Parathyroid adenoma (tissue), 2 donors: ENCODE data around the gene COX5B.
A peak's percentile ranks its signal among the peaks of the same experiment; 100 is the strongest.

Source experiments
- H2AFZ ChIP-seq: fragments of 300-600 bp; sonication (generic); one replicate; pipeline ENCODE4 v1.7.0; 2017; ENCODE audit warnings: antibody characterized with exemption, mild to moderate bottlenecking
- H3K27ac ChIP-seq: fragments of 300-600 bp; sonication (generic); one replicate; pipeline ENCODE4 v1.7.0; 2017
- H3K27me3 ChIP-seq: fragments of 300-600 bp; sonication (generic); one replicate; pipeline ENCODE4 v1.7.0; 2017; ENCODE audit warnings: low read length; ENCODE audit not compliant: control insufficient read depth, insufficient read depth
- H3K36me3 ChIP-seq: fragments of 300-600 bp; sonication (generic); one replicate; pipeline ENCODE4 v1.7.0; 2017; ENCODE audit warnings: low read length; ENCODE audit not compliant: control insufficient read depth, insufficient read depth
- H3K4me1 ChIP-seq: fragments of 300-600 bp; sonication (generic); one replicate; pipeline ENCODE4 v1.7.0; 2017; ENCODE audit warnings: control low read depth
- H3K4me2 ChIP-seq: fragments of 300-600 bp; sonication (generic); one replicate; pipeline ENCODE4 v1.7.0; 2017; ENCODE audit warnings: low read length
- H3K4me3 ChIP-seq: fragments of 300-600 bp; sonication (generic); one replicate; pipeline ENCODE4 v1.7.0; 2017; ENCODE audit warnings: low read depth, low read length
- H3K79me2 ChIP-seq: fragments of 300-600 bp; sonication (generic); one replicate; pipeline ENCODE4 v1.7.0; 2017; ENCODE audit warnings: control low read depth
- H3K9ac ChIP-seq: fragments of 300-600 bp; sonication (generic); one replicate; pipeline ENCODE4 v1.7.0; 2017; ENCODE audit warnings: mild to moderate bottlenecking
- H3K9me3 ChIP-seq: fragments of 300-600 bp; sonication (generic); one replicate; pipeline ENCODE4 v1.7.0; 2017; ENCODE audit warnings: low read length; ENCODE audit not compliant: control insufficient read depth
- TF ChIP-seq, protein P1 (sequence below): fragments of 300-600 bp; sonication (generic); IDR thresholded peaks from one replicate; pipeline ENCODE4 v1.7.0; 2017; ENCODE audit warnings: antibody characterized with exemption, mild to moderate bottlenecking
- donor health status: primary hyperparathyroidism.

The COX5B gene

DNA sequence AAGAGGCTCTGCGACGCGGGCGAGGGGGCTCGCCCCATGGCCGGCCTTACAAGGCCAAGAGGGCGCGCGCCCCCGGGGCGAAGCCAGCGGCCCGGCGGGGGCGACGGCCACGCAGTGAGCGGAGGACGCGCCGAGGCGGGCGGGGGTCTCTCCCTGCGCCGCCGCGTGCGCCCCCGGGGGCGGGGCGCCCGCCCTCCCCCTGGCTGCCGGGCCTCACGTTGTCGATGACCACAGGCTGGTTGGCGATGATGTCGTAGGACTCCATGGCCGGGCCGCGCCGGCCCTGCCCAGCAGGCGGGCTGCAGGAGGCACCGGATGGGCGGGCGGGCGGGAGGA is 17.7 kb downstream of the COX5B start:
- no peaks in the 10 kb centered on the region for H3K36me3 ChIP-seq
- H3K4me2 ChIP-seq = peak overlapping the region; percentile 91
- H3K79me2 ChIP-seq = no peaks in the 10 kb centered on the region
- peaks cover 8% of the 10 kb centered on the region for H3K4me1 ChIP-seq
- H3K9me3 ChIP-seq = no peaks in the 10 kb centered on the region
- H3K27ac ChIP-seq = peak overlapping the region; percentile 69
- H3K27me3 ChIP-seq = no peaks in the 10 kb centered on the region
- peak overlapping the region; percentile 89 for H2AFZ ChIP-seq
- peak overlapping the region; percentile 81 for H3K4me3 ChIP-seq
- H3K9ac ChIP-seq = peak overlapping the region; percentile 43
- TF ChIP-seq, protein P1, sequence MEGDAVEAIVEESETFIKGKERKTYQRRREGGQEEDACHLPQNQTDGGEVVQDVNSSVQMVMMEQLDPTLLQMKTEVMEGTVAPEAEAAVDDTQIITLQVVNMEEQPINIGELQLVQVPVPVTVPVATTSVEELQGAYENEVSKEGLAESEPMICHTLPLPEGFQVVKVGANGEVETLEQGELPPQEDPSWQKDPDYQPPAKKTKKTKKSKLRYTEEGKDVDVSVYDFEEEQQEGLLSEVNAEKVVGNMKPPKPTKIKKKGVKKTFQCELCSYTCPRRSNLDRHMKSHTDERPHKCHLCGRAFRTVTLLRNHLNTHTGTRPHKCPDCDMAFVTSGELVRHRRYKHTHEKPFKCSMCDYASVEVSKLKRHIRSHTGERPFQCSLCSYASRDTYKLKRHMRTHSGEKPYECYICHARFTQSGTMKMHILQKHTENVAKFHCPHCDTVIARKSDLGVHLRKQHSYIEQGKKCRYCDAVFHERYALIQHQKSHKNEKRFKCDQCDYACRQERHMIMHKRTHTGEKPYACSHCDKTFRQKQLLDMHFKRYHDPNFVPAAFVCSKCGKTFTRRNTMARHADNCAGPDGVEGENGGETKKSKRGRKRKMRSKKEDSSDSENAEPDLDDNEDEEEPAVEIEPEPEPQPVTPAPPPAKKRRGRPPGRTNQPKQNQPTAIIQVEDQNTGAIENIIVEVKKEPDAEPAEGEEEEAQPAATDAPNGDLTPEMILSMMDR = no peak

DNA sequence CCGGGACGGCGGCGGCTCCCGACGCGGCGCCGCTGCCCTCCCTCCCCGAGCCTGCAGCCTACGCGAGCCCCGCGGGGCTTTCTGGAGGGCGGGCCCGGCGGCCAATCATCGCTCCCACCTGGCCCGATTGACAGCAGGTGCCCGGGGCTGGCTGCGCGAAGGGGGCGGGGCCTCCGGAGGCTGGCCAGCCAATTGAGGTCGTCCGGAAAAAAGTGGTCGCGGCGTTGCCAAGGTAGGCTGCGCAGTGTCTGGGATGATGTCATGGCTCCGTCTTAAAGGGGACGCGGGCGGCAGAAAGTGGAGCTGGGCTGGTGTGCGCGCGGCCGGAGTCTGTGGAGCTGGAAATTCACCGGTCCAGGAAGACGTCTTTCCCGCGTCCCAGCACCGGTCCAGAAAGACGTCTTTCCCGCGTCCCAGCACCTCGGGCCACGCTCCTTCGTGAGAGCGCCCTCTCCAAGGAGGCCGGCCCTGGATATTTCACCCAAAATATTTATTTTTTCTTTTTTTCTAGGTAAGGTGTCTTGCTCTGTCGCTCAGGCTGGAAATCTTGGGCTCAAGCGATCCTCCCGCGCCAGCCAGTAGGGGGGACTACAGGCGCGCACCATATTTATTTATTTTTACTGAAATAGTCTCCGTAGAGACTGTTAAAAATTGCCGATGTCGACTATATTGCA is 18.2 kb downstream of the COX5B start, which contains the start of gene ACTR1B:
ACTR1B (minus strand) TSS at position 83 of the 674 bp plus-strand sequence. CDS start 154 bp downstream, outside the sequence.
- Histone ChIP-seq H3K27me3 (no peaks in the 10 kb centered on the region), H3K4me2 (peak within 1 kb of the TSS; percentile 91), H3K9me3 (no peaks in the 10 kb centered on the region), H3K79me2 (no peaks in the 10 kb centered on the region), H3K4me1 (peaks cover 8% of the 10 kb centered on the region), H3K9ac (peak within 1 kb of the TSS; percentile 43), H3K27ac (peak within 1 kb of the TSS; percentile 85), H2AFZ (peak within 1 kb of the TSS; percentile 89), H3K36me3 (no peaks in the 10 kb centered on the region), H3K4me3 (peak within 1 kb of the TSS; percentile 81)
- TF ChIP-seq, protein P1 = peak; percentile 84

DNA sequence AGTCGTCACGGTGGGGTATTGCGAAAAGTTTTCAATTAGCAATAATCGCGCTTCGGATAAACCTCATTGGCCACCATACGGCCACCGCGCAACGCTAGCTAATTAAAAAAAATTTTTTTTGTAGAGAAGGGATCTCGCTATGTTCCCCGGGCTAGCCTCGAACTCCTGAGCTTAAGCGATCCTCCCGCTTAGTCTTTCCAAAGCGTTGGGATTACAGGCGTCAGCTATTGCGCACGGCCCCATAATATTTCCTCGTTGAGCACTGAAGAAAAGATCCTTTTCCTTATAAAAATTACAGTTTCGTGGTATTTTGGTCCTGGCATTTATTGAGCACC is 18.7 kb downstream of the COX5B start:
- Histone ChIP-seq H3K79me2 (no peaks in the 10 kb centered on the region), H3K36me3 (no peaks in the 10 kb centered on the region)

DNA sequence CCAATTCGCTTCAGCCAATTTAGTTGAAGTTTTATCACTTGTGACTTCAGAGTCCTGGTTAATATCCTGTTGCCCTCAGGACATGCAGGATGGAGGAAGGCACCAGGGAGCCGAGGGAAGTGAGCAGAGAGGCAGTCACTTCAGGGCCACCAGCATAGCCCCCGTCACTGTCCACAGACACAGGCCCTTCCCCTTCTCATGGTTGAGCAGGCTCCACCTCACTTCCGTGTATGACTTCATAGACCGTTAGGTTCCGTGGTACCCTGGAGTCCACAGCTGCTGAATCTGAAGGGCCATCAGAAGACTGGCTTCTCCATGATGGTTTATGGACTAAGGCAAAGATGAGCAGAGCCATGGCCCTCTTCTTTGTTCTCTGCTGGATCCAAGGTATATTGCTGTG is 23.6 kb downstream of the COX5B start, which contains the start of gene C2orf92:
C2orf92 (plus strand) TSS at position 266 of the 400 bp plus-strand sequence; CDS start at position 342, 76 bp downstream.
- Histone ChIP-seq H3K36me3 (no peaks in the 10 kb centered on the region), H3K27me3 (no peaks in the 10 kb centered on the region), H3K4me2 (no peak within 1 kb of the TSS), H3K4me1 (no peaks in the 10 kb centered on the region), H2AFZ (no peak within 1 kb of the TSS), H3K27ac (no peak within 1 kb of the TSS), H3K9me3 (no peaks in the 10 kb centered on the region), H3K4me3 (no peak within 1 kb of the TSS), H3K9ac (no peak within 1 kb of the TSS), H3K79me2 (no peaks in the 10 kb centered on the region)
- TF ChIP-seq, protein P1 = no peak

More for the DNA sequence above, 18.7 kb downstream of the COX5B start:
- Histone ChIP-seq H3K27me3 (no peaks in the 10 kb centered on the region), H3K27ac (peak overlapping the region; percentile 85), H3K9me3 (no peaks in the 10 kb centered on the region), H3K4me3 (peak overlapping the region; percentile 67), H2AFZ (peak overlapping the region; percentile 74), H3K4me1 (peaks cover 8% of the 10 kb centered on the region), H3K4me2 (peak overlapping the region; percentile 68), H3K9ac (no peak overlapping the region)
- TF ChIP-seq, protein P1 = no peak

DNA sequence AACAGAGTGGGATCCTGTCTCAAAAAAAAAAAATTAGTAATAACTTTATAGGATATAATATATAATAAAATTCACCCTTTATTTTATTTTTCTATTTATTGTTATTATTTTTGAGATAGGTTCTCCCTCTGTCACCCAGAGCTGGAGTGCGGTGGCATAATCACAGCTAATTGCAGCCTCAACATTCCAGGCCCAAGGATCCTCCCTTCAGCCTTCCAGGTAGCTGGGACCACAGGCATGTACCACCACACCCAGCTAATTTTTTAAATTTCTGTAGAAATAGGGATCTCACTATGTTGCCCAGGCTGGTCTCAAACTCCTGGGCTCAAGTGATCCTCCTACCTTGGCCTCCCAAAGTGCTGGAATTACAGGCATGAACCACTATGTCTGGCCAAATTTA is 24.6 kb downstream of the COX5B start:
- Histone ChIP-seq H3K79me2 (no peaks in the 10 kb centered on the region), H3K36me3 (no peaks in the 10 kb centered on the region), H3K4me1 (no peaks in the 10 kb centered on the region), H3K27ac (no peak overlapping the region), H3K4me2 (no peak overlapping the region), H3K27me3 (no peaks in the 10 kb centered on the region), H3K4me3 (no peak overlapping the region), H3K9ac (no peak overlapping the region), H3K9me3 (no peaks in the 10 kb centered on the region), H2AFZ (no peak overlapping the region)
- TF ChIP-seq, protein P1 = no peak
